Measurements from ENCODE around the gene COL19A1.

The COL19A1 gene

GRCh38 chr6:70180183-70180900 lies 314.0 kb downstream of the COL19A1 start:
- no peak for DNase-seq

DNA sequence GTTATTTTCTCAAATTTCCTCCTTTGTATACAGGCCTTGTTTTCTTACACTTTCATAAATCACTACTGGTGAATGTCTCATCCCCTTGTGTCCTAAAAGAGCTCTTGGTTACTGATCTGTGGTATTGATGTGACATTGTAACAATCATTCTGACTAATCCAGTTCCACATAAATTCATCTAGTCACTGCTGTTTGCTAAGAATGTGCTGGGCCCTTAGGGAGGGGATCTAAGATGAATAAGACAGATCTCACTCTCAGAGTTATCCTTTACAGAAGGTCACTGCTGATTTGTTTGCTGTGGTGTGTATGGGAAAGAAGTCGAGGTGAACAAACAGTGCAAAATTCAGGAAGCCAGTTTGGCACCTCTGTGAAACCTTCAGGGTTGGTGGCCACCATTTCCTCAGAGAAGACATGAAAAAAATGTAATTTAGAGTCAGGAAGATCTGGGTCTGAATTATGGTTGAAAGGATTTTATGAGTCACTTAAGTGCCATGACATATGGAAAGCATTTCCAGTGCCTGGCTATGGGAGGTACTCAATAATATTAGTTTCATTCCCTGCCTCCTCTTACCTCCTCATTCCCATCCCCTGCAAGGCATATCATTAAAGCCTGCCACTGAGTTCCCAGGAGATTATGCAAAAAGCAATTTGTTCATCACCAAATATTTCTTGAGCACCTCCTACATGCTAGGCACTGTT lies 314.7 kb downstream of the COL19A1 start:
- no peak for DNase-seq

- no peak for DNase-seq
Measured at GRCh38 chr6:70183538-70183937, 317.2 kb downstream of the COL19A1 start.

GRCh38 chr6:70184723-70185122 lies 318.4 kb downstream of the COL19A1 start:
- DNase-seq = no peak

DNA sequence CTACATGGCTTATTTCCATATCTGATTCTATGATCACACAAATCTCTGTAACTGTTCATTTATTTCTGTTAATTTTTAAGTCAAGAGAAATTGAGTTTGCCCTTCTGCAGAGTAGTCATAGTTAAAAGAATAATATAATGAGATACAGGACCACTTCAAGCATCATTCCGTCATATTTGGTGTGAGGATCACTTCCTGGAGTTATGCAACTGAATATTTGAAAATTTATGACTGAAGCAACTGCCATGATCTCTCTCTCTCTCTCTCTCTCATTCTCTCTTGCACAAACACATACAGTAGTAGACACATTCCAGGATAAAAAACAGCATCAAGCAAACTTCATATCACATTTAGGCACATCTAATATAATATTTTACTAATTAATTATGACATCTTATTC lies 320.1 kb downstream of the COL19A1 start:
- no peak for DNase-seq

- no peak for DNase-seq
Measured at GRCh38 chr6:70188202-70188601, 321.8 kb downstream of the COL19A1 start.

GRCh38 chr6:70194421-70194820 lies 328.1 kb downstream of the COL19A1 start:
- DNase-seq = no peak

GRCh38 chr6:70196531-70196930 lies 330.2 kb downstream of the COL19A1 start:
- no peak for DNase-seq

- DNase-seq = no peak
Measured at GRCh38 chr6:70198785-70199184, 332.4 kb downstream of the COL19A1 start.

- DNase-seq = no peak
Measured at GRCh38 chr6:70208235-70208790, 342.0 kb downstream of the COL19A1 start.

DNA sequence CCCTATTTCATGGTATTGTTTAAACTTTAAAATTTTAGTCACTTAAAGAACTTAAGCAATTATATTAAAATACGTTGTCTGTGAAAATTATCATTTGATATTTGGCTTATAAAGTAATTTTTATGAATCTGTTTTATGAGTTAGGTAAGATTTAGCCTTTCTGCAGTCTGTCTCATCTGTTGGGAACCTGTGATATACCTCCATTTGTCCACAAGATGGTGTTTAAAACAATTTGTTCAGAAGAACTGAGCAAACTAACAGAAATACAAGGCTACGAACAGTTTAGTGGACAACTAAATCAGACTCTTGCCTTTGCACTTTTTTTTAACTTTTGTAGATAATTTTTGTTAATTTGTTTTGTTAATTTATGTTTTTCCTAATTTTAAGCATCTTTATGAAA lies 344.1 kb downstream of the COL19A1 start:
- DNase-seq = no peak

GRCh38 chr6:70215460-70216108 lies 349.2 kb downstream of the COL19A1 start:
- DNase-seq = no peak

DNA sequence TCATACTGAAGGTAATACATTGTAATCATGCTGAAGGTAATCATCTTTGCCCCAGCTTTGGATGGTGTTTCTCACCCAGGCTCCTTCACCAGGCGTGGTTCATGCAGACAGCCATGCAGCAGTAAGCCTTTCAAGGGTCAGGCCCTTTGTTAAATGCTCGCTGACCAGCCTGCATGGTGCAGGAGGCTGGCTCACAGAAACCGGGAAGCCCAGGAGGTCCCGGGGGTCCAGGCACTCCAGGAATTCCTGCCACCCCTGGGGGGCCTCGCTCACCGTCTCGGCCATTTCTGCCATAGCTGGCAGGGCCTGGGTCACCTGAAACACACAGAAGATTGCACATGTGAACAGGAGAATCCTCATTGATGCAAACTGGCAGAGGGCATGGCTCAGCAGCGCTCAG lies 350.4 kb downstream of the COL19A1 start:
- no peak for DNase-seq

GRCh38 chr6:70219943-70220613 lies 353.7 kb downstream of the COL19A1 start:
- DNase-seq = no peak

- DNase-seq = peak; percentile 30
Measured at GRCh38 chr6:70221025-70221714, 354.8 kb downstream of the COL19A1 start.

GRCh38 chr6:70221715-70222438 lies 355.5 kb downstream of the COL19A1 start:
- DNase-seq = no peak

DNA sequence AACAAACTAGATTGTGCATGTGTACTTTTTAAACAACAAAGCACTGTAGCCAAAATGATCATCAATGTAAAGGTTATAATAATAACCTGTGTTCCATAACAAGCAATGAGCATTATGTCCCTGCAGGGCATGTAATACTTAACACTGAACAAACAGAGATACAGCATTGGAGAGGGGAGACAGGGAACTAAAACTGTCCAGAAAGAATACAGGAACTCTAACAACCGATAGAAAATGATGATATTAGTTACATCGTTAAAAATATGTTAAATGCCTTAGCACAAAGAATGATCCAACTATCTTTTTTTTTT lies 356.0 kb downstream of the COL19A1 start:
- no peak for DNase-seq

DNA sequence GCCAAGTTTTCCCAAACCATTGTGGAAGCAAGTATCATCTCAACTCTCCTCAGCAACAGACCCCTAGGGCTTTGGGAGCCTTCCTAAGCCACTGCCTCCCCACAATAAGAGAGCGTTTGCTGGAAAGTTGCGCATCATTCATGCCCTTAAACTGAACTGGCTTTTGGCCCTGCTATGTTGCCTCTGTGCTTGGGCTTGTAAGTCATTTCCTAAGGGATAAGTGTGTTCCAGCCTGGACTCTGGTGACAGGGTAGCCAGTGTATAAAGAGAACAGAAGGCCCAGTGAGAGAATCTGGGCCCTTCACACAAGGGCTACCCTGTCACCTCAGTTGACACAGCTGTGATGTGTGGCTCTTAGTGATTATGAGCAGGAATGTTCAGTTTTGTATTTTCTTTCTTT lies 358.7 kb downstream of the COL19A1 start:
- no peak for DNase-seq

DNA sequence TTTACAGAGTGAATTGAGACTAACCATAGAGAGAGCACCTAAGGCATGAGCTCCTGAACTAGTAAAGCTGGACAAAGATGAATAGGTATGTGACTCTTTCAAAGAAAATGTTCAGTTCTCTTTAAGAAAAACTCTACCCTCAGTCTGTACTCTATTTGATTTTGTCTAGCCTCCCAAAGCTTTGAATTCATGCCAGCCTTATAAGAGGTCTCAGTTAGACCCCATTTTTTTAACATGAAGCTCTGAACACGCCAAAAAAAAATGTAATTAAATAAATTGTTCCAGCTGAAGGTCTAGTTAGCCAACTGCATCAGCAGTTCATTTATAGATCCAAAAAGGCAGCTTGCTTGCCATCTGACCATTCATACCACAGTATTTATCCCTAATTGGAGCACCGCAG lies 365.0 kb downstream of the COL19A1 start:
- DNase-seq = no peak

DNA sequence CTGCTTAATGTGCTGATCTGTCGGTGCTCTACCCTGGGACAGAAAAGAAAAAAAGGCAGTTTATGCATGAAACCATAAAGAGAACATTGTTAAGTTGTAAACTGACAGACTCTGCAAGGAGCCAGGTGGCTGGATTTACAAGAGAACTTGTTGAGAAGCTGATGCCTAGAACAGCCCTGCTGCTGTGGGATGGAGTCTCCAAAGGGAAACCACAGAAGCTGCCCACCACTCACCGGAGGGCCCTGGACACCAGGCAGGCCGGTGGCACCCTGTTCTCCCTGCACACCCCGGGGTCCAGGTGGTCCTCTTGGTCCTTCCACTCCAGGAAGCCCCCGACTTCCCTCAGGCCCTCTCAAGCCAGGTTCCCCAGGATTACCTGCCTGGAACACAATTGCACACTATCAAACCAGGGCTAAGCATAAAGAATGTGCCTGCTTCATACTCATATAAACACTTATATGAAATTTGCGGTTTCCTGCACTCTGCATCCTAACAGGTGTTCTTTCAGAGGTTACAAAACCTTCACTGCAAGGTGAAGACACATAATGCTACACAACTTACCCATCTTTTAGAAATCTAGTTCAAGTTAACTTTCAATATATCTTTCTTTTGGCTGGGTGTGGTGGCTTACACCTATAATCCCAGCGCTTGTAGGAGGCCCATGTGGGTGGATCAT lies 368.3 kb downstream of the COL19A1 start:
- no peak for DNase-seq

DNA sequence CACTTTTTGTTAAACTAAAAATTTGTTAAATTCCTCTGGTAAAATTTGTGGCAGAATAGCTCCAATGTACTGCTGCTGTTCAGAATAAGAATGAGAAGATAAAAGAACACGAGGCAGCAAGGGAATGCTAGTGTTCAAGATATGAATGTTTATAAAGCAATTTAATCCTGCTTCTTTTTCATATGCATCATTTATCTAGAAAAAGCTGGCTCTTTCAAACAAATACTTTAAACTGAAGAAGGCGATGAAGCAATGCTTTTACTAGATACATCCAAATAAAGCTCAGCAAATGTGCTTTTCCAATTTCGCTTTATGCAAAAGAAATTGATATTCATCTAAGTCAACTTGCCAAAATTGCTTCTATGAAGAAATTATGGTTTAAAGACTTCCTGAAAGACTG lies 370.0 kb downstream of the COL19A1 start:
- DNase-seq = no peak

- no peak for DNase-seq
Measured at GRCh38 chr6:70241031-70241430, 374.7 kb downstream of the COL19A1 start.
